HG03097 (cell line): ENCODE measurements around the gene TSPAN13.
"Not testable (repeated sequence)": the region's sequence is repeated elsewhere in the genome, so short reads cannot be mapped to it uniquely, and the experiment has no call there.

Experiments used
- ATAC-seq: cut with Tn5 transposase; IDR thresholded peaks from one replicate; pipeline ENCODE4 v1.9.1; 2021; ENCODE audit not compliant: unreplicated experiment, low FRiP score

The TSPAN13 gene

DNA sequence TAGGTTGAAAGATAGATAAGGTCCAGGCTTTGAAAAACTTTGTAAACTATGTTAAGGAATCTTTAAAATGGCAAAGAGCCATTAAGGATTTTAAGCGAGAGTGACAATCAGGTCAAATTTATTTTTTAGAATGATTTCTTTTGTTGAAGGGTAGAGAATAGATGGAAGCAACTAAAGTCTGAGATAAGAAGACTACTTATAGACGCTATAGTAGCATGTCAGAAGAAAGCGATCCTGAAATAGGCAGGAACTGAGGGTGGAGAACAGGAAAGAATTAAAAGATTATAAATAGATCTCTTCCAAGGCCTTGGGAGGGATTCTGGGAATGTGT lies 13.0 kb upstream of the TSPAN13 start:
- ATAC-seq: no peak

DNA sequence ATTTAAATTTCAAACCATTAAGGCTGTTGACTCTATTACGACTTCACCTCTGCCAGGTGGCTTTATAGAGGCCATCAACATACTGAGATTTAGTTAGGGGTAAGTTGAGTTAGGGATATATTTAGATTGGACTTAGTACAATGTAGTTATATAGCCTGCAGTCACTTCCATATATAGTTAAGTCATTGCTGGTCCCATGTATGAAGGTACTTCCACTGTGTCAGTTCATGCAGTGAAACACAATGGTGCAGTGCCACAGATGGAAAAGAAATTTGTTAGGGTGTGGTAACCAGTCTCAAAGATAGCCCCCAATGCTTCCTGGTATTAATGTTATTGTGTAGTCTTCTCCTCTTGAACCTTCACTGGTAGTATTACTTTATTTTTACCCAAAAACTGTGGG lies 12.6 kb upstream of the TSPAN13 start:
- ATAC-seq: no peak

DNA sequence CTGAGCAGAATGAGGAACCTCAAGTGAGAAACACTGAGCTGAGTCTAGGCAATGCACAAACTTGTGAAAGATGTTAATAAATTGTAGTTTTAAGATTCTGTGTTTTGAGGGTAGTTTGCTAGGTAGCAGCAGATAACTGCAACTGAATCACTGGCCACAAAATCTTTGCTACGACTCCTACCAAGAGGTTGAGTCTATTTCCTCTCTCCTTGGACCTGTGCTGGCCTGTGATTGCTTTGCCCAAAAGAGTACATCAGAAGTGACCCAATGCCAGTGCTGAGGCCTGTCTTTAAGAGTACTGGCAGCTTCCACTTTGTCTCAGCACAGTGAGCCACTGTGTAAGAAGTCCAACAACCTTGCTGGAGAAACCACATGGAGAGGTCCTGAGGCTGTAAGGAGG lies 11.9 kb upstream of the TSPAN13 start:
- no peak for ATAC-seq

DNA sequence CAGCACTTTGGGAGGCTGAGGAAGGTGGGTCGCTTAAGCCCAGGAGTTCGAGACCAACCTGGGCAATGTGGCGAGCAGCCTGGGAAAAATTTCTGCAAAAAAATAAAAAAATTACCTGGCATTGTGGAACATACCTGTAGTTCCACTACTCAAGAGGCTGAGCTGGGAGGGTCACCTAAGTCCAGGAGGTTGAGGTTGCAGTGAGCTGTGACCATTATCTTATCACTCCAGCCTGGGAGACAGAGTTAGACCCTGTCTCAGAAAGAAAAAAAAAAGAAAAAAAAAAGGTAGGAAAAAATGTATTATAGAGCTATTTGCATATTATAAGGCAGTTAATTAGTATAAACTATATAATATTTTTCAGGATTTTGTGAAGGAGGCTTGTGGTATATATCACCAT lies 11.0 kb upstream of the TSPAN13 start:
- no peak for ATAC-seq

DNA sequence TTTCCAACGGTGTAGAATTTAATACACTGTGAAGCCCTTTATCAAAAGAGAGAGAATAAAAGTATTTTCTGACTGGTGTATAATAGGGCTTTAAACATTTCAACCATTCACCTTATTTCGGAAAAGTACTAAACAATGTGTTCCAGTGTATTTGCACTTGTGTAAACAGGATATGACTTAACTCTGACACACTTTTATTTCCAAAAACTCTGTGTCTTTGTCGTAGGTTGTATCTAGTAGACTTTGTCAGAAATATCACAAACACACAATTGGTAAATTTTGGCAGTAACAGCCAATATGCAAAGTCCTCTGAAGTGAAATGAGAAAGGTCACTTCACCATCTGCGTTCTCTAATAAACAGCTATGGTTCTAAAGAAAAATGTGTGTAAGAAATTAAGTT lies 10.3 kb upstream of the TSPAN13 start:
- no peak for ATAC-seq

DNA sequence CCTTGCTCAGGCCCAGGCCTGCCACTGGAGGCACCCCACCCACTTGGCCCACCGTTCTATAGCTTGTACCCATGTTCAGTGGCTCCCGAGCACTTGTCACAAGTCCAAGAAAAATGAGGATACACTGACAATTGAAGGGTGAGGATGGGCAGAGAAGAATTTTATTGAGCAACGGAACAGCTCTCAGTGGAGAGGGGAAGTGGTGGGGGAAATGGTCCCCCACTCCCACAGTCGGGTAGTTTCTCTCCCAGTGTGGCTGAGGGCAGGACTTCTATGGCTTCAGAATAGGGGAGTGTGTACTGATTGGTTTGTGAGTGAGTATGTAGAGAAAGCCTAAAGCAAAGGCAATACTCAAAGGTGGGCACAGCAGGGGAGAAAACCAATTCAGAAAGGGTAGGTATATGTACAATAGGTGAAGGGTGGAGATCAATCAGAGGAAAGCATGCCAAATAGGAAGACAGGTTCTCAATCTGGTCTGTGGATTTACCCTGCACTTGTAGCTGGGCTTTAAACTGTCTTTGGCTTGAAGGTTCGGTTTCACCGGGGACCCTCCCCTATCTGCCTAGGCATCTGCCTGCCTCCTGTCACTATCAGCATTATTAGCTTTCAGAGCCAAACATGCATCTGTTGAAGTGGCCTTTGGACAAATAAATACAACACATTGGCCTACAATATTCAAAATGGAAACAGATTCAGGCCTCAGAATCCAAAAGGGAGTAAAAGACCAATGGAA lies 8.9 kb upstream of the TSPAN13 start:
- ATAC-seq: no peak

DNA sequence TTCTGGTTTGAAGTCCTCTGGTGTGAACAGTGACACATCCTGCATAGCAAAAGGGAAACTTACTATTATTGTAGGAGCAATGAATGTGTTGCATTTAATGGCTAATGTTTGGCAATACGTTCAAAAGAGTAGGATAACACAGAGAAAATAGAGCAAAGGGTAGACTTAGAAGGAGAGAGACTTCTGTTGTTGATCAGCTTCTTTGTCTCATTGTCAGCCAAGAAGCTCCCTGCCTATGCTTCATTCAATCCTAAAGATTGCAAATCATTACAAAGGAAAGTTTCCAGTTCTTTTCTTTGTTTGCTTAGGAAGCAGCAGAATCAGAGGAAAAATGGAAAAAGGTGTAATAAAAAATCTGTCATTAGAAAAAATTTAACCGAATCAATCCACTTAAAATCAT lies 7.9 kb upstream of the TSPAN13 start:
- ATAC-seq: no peak

DNA sequence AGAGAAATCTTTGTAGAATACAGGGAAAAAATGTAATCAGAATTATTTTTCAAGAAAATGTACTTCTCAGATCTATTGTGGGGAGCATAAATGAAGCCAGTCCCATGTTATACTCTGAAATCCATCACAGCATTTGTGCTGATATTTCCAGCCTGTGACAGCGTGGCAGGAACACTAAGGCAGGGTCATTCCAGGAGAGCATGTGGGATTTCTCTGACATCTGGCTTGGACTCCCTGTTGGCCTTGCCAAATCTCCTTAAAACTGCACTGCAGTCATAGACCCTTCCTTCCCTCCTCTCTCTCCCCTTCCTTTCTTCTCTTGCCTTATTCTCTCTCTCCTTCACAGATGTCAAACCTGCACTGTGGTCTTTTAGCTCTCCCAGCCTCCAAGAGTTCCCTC lies 6.5 kb upstream of the TSPAN13 start:
- ATAC-seq: no peak

DNA sequence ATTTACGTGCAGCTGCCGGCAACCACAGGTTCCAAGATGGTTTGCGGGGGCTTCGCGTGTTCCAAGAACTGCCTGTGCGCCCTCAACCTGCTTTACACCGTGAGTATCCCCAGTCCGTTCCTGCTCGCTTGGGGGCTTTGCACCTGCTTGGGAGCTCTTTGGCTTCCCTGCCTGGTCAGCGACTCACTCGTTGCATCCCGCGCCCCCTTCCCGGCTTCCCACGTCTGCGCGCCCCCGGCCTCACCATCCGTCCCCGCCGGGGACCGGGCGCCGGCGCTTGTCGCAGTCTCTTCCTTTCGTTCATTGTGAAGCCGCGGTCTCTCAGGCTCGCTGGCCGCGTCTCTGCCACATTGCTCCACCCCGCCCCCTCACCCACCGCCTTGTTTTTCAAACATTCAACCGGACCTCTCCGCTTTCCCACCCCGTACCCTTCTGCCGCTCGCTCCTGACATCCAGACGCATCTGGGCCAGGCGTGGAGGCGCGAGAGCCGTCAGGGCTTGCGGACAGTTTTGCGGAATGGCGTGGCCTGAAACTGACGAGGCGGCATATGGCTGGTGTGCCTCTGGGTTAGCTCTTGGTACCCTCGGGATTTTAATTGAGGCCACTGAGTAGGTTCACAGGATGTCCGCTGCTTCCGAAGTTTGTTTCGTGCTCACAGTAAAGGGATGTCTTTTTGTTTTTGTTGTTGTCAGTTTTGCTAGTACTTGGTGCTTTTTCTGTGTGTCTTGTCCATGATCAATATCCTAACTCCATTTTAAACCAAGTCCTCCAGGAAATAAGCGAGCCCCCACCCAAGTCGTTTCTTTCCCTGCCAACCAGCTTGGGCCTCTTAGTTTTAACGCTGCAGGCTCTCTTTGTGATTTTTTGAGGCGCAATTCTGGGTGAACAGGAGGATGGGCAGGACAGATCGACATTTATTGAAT lies 639 bp downstream of the TSPAN13 start:
- ATAC-seq: no peak

DNA sequence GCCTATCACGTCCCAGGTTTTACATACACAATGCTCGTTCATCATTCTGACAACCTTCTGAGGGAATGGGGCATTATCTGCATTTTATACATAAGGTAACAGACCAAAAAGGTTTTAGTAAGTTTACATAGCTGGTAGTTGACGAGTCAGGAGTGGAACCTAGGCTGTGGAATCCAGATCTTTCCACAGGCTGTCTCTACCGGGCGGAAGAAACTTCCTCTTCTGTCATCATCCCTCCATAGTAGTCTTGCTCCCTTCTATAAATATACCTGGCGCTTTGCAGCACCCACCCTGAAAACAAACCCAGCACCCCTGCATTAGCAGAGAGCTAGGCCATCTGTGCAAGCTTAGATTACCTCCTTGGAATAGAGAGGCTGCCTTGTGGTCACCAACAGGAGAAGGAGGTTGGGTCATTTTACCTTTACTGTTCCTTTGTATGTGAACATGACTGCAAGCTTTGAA lies 1.3 kb downstream of the TSPAN13 start:
- ATAC-seq: no peak

DNA sequence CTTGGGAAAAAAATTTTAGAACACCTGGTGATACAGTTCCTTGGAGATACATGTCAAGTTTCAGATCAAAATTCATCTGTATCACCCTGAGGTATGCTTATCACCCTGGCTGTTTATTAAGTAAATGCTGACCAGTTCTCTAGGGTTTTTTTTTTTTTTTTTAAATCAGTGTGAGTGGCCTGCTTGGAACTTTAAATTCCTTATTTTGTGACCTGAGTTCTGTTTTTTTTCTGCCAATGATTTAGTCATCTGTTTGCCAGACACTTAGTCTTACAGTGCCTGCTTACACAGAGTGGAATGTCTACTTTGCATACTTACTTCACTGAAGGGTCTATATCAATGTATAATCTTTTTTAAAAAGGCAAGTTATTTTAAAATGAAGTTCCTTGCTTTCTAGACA lies 1.8 kb downstream of the TSPAN13 start:
- ATAC-seq: no peak

DNA sequence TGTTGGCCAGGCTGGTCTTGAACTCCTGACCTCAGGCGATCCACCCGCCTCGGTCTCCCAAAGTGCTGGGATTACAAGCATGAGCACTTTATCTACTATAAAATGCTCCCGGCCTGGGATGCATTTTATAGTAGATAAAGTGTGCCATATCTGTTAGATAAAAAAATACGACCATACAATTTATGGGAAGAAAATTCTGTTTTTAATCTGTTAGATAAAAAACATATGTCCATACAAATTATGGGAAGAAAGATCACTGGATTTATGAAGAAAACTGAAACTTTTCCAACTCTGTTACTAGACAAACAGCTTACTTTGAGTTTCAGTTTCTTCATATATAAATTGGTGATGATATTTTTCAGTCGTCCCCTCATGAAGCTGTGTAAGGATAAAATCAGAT lies 4.5 kb downstream of the TSPAN13 start:
- ATAC-seq: no peak

DNA sequence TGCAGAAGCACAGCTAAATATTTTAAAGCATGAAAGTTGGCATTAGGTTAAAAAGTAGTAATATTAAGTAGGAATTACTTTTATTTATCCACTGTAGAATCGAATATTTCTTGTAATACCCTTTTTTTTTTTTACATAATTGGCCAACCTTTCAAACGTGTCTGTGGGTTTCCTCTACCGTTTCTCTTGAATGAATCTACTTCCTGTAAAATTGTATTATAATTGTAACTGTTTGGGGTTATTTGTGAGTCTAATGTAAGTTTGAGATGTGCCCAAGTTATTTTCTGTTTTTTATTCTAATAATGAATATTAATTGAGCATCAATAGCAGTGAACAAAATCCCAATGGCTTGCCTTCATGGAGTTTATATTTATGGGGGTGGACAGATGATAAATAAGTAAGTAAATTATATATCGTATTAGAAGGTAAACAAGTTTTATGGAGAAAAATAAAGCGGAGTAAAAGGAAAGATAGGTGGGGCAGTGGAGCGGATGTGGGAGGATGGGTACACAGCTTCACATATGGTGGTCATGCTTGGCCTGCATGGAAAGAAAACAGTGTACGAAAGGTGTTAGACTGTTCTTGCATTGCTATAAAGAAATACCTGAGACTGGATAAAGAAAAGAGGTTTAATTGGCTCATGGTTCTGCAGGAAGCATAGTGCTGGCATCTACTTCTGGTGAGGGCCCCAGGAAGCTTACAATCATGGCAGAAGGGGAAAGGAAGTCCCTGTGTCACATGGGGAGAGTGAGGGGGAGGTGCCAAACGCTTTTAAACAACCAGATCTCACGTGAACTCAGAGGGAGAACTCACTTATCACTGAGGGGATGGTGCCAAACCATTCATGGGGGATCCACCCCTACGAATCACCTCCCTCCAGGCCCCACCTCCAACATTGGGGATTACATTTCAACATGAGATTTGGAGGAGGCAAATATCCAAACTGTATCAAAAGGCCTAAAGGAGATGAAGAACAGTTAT lies 5.4 kb downstream of the TSPAN13 start:
- no peak for ATAC-seq

DNA sequence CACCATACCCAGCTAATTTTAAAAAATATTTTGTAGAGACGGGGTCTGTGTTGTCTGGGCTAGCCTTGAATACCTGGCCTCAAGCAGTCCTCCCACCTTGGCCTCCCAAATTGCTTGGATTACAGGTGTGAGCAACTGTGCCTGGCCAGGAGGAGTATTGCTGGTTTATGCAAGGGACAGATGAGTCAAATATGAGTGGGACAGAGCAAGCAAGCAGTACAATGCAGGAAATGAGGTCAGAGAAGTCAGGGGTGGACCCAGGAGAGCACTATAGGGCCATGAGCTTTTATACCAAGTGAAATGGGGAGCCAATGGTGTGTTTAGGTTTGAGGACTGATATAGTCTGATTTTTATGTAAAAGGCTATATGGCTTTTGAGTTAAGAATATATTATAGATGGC lies 6.3 kb downstream of the TSPAN13 start:
- ATAC-seq: no peak

DNA sequence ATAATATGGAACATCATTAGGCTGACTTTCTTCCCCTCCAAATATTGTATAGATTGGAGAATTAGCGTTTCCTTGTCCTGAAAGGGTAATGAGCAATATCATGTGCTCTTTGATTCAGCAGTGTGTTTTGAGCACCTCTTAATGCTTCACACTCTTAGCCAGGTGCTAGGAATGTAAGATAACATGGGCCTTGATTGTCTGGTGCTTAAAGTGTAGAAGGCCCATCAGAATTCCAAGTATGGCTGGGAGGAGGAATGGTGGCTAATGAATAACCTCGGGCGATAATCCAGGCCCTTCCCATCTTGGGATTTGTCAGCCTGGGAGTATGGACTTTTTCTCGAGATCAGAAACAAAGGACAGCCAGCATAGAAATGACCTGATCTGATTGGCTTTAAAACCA lies 8.6 kb downstream of the TSPAN13 start:
- no peak for ATAC-seq

DNA sequence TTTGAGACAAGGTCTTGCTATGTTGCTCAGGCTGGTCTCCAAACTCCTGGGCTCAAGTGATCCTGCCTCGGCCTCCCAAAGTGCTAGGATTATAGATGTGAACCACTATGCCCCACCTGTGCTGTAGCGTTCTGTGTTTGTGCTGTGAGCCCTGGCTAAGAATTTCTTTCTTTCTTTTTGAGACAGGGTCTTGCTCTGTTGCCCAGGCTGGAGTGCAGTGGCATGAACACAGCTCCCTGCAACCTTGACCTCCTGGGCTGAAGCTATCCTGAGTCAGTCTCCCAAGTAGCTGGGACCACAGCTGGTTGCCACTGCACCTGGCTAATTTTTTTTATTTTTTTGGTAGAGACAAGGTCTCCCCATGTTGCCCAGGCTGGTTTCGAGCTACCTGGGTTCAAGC lies 11.4 kb downstream of the TSPAN13 start:
- no peak for ATAC-seq

DNA sequence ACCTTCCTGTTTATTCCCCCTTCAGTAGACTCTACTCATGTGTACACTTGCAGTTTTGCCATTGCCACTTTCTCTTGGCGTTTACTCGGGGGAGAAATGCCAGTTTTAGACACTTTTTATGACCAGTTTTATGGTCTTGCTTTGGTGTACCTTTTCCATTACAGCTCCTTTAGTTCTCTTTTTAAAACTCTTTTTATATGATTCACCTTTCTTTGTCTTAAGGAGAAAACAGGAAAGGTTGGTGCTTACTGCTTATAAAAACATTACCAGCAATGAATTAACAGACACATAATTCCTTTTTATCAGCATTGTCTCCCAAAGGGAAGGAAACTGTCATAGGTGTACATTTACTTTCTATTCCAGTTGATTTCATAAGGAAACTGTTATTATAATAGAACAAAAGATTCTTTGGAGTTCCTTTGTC lies 11.9 kb downstream of the TSPAN13 start:
- no peak for ATAC-seq

DNA sequence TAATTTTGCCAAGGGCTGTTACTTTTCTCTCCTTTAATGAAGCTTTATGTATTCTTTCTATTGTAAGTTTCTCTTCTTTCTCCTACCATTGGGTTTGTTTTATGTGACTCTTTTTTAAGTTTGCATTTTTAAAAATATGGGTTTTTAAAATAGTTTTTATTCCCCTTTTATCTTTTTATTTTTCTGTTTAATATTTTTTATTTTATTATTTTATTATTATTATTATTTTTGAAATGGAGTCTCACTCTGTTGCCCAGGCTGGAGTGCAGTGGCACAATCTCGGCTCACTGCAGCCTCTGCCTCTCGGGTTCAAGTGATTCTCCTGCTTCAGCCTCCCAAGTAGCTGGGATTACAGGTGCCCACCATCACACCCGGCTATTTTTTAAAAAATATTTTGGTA lies 16.4 kb downstream of the TSPAN13 start:
- ATAC-seq: not testable (repeated sequence)

DNA sequence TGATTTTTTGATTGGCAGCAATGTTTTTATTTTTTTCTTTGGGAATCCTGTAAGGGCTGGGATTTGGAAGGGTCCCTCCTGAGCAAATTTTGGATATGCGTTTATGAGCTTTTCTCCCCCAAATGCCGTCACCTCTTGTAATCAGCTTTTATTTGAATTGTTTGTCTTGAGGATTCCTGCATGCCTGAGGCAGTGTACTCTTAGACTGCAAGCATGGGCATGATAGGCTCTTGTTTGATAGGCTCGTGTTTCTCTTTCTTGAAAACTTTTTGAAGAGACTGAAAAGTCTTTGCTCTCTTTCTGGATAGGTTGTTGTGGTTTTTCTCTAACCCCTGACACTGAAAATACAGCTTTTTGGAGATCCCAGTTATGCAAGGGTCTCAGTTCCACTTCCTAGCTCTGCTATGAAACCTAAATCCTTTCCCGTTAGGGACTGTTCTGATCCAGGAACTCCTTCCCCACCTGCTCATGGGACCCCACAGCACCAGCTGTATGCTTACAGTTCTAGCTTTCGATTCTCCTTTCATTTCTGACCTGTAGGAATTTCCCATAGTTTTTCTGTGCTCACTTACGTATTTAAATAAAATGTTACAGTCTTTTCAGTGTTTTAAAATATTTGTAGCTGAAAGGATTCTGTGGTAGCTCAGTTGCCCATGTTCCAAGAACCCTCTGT lies 17.2 kb downstream of the TSPAN13 start:
- ATAC-seq: no peak

DNA sequence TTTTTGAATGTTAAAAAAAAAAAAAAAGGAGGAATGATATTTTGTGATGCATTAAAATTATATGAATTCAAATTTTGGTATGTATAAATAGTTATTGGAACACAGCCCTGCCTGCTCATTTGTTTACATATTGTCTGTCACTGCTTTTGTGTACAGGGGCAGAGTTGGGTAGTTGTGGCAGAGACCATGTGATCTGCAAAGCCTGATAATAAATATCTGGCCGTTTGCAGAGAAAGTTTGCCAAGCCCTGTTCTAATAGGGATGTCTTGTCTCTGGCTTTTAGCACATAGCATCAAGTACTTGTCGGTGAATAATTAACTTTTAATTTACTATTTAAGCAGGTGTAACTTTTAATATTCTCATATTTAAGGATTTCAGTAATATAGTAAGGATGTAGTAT lies 19.8 kb downstream of the TSPAN13 start:
- ATAC-seq: no peak
